ENCODE data around the gene GABRE. TPM values are rescaled to one million over a fixed set of nuclear protein-coding genes. Genes with fewer than 3 reads are reported as not detected.

GABRE gene
- total RNA-seq, 2 experiments from 2014 or later, result not detected

DNA sequence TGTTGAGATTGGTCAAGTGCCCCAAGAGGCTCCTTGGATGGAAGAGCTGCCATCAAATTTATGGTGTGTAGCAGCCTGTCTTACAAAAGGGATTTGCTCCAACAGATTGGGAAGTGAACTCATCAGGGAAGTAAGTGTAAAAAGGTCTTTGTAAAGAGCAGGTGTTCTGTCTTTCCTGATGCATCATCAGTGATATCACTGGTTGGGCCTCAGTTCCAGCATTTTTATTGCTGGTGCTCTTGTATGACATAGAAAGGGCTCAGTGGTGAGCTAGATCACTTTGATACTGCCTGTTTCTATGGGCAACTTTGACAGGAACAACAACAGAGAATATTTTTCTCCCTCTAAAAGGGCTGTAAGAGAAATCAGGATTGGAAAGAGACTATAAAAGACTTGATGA is 8.7 kb upstream of the GABRE start:
- no peak overlapping the region for H3K4me2 ChIP-seq (ENCODE audit: low read length)
- H3K4me1 ChIP-seq (ENCODE audit: insufficient read depth, low read length, poor library complexity, severe bottlenecking), result no peaks in the 10 kb centered on the region
- no peaks in the 10 kb centered on the region for H3K9me2 ChIP-seq (ENCODE audit: insufficient read depth, low read length)
- no peak overlapping the region for H3K4me3 ChIP-seq (ENCODE audit: low read depth, low read length, poor library complexity, severe bottlenecking)
- no peaks in the 10 kb centered on the region for H3K9me3 ChIP-seq (ENCODE audit: low read length)
- no peaks in the 10 kb centered on the region for H3K79me2 ChIP-seq (ENCODE audit: insufficient read depth, low read depth, low read length)
- H3K27ac ChIP-seq (ENCODE audit: low read depth, low read length, poor library complexity, severe bottlenecking), result no peak overlapping the region
- no peak overlapping the region for H2AFZ ChIP-seq (ENCODE audit: low read length)
- DNase-seq (ENCODE audit: low spot score), result no peak
- TF ChIP-seq CTCF (conservative IDR thresholded peaks at IDR 0.05; ENCODE audit: low read length) (no peak), EZH2phosphoT487 (IDR thresholded peaks at IDR 0.05; ENCODE audit: borderline replicate concordance, low read depth, low read length) (no peak)
- intact Hi-C loops (cut with micrococcal nuclease; ENCODE audit: unreplicated experiment), result no loop called here
- H4K20me1 ChIP-seq (ENCODE audit: insufficient read depth, low read length), result no peaks in the 10 kb centered on the region
- H3K36me3 ChIP-seq (ENCODE audit: insufficient read depth, low read length), result no peaks in the 10 kb centered on the region
- no TSS peak for BruUV-seq (replicated peaks)
- POLR2A ChIA-PET, result no interaction called here
- CTCF ChIA-PET (ENCODE audit: unreplicated experiment), result no interaction called here

GRCh38 chrX:151982222-151982621 is 7.7 kb upstream of the GABRE start:
- Histone ChIP-seq H3K36me3 (ENCODE audit: insufficient read depth, low read length) (no peaks in the 10 kb centered on the region), H3K79me2 (ENCODE audit: insufficient read depth, low read depth, low read length) (no peaks in the 10 kb centered on the region), H3K4me2 (ENCODE audit: low read length) (no peak overlapping the region), H3K4me3 (ENCODE audit: low read depth, low read length, poor library complexity, severe bottlenecking) (no peak overlapping the region), H3K9me2 (ENCODE audit: insufficient read depth, low read length) (no peaks in the 10 kb centered on the region), H3K27ac (ENCODE audit: low read depth, low read length, poor library complexity, severe bottlenecking) (no peak overlapping the region), H2AFZ (ENCODE audit: low read length) (no peak overlapping the region), H4K20me1 (ENCODE audit: insufficient read depth, low read length) (no peaks in the 10 kb centered on the region), H3K9me3 (ENCODE audit: low read length) (no peaks in the 10 kb centered on the region), H3K4me1 (ENCODE audit: insufficient read depth, low read length, poor library complexity, severe bottlenecking) (no peaks in the 10 kb centered on the region)
- no TSS peak for BruUV-seq (replicated peaks)
- no peak for DNase-seq (ENCODE audit: low spot score)
- ChIA-PET POLR2A (no interaction called here), CTCF (ENCODE audit: unreplicated experiment) (no interaction called here)
- intact Hi-C loops (cut with micrococcal nuclease; ENCODE audit: unreplicated experiment), result no loop called here
- no peak for TF ChIP-seq EZH2phosphoT487 (IDR thresholded peaks at IDR 0.05; ENCODE audit: borderline replicate concordance, low read depth, low read length)
- TF ChIP-seq CTCF (conservative IDR thresholded peaks at IDR 0.05; ENCODE audit: low read length), result no peak

- no peaks in the 10 kb centered on the region for H3K4me1 ChIP-seq (ENCODE audit: insufficient read depth, low read length, poor library complexity, severe bottlenecking)
- ChIA-PET CTCF (ENCODE audit: unreplicated experiment) (no interaction called here), POLR2A (no interaction called here)
- TF ChIP-seq EZH2phosphoT487 (IDR thresholded peaks at IDR 0.05; ENCODE audit: borderline replicate concordance, low read depth, low read length) (no peak), CTCF (conservative IDR thresholded peaks at IDR 0.05; ENCODE audit: low read length) (no peak)
- H3K36me3 ChIP-seq (ENCODE audit: insufficient read depth, low read length), result no peaks in the 10 kb centered on the region
- H3K79me2 ChIP-seq (ENCODE audit: insufficient read depth, low read depth, low read length), result no peaks in the 10 kb centered on the region
- H3K27ac ChIP-seq (ENCODE audit: low read depth, low read length, poor library complexity, severe bottlenecking), result no peak overlapping the region
- intact Hi-C loops (cut with micrococcal nuclease; ENCODE audit: unreplicated experiment), result no loop called here
- no peak overlapping the region for H3K4me3 ChIP-seq (ENCODE audit: low read depth, low read length, poor library complexity, severe bottlenecking)
- H3K9me2 ChIP-seq (ENCODE audit: insufficient read depth, low read length), result no peaks in the 10 kb centered on the region
- DNase-seq (ENCODE audit: low spot score), result no peak
- H3K4me2 ChIP-seq (ENCODE audit: low read length), result no peak overlapping the region
- no TSS peak for BruUV-seq (replicated peaks)
- no peaks in the 10 kb centered on the region for H3K9me3 ChIP-seq (ENCODE audit: low read length)
- no peaks in the 10 kb centered on the region for H4K20me1 ChIP-seq (ENCODE audit: insufficient read depth, low read length)
- no peak overlapping the region for H2AFZ ChIP-seq (ENCODE audit: low read length)
Observed at GRCh38 chrX:151981129-151981528, 6.7 kb upstream of the GABRE start.
